T follicular helper cell (primary cell): ENCODE data around the gene NTRK2.
"Not testable (repeated sequence)": the region's sequence is repeated elsewhere in the genome, so short reads cannot be mapped to it uniquely, and the experiment has no call there.

ENCODE experiments used
- DNase-seq: peaks from one replicate; pipeline ENCODE4 v3.0.0-alpha.2; 2020; ENCODE audit warnings: low read depth

NTRK2 gene

DNA sequence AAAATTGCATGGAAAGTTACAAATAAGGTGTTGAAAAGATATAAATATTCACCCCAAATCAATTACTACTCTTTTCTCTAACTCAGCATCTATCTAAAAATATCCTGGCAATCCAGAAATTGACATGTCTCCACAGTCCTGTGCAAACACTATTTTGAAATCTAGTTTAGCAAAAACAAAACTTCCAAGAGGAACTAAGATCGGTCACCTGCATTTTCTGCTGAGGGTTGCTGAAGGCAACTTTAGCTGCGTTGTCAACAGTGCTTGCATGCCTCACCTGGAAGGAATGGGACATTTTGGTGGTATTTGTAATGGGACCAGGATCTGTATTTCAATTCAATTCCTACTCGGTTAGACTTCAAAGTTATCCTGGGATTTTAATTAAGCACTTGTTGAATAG lies 398.3 kb downstream of the NTRK2 start:
- no peak for DNase-seq

GRCh38 chr9:85069421-85069820 lies 399.9 kb downstream of the NTRK2 start:
- DNase-seq, result not testable (repeated sequence)
